ENCODE measurements around the gene CNGA1.
"Not testable (repeated sequence)": the region's sequence is repeated elsewhere in the genome, so short reads cannot be mapped to it uniquely, and the experiment has no call there.

Gene CNGA1

GRCh38 chr4:47945930-47946726, 70.4 kb downstream of the CNGA1 start:
- DNase-seq: no peak

DNA sequence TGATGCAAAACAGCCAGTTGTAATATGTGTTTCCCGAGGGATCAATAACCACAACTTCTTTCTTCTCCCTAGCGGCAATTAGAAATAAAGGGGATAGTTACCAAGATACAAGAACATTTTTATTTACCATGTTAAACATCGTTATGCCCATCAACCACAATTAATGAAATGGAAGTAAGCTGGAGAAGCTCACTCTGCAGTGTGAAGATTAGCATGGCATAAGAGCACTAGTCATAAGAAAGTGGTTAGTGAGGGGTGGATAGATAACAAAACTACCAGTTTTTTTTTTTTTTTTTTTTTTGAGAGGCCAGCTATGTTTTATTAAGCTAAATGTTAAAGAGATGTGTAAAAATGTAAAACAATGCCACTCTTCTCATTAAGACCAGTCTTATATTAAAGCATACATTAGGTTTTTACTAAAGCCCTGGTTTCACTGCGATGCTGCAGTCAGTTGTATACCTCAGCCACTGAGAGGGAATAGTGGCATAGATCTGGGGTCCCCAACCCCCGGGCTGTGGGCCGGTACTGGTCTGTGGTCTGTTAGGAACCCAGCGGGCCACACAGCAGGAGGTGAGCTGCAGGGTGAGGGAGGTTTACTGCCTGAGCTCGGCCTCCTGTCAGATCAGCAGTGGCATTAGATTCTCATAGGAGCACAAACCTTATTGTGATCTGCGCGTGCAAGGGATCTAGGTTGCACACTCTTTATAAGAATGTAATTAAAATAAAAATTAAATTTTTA, 74.2 kb downstream of the CNGA1 start:
- no peak for DNase-seq

DNA sequence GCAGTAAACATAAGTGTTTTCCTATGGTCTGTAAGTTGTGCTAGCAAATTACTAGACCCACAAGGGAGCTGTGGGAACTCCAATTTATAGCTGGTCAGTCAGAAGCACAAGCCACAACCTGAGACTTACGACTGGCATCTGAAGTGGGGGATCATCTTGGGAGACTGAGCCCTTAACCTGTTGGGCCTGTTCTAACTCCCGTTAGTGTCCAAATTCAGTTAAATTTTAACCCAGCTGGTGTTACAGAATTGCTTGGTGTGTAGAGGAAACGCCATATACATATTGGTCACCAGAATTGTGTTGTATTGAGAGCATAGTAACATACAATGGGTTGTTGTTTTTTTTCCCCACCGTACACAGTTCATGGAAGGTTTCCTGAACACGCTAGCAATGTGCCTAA, 77.0 kb downstream of the CNGA1 start:
- DNase-seq: no peak

DNA sequence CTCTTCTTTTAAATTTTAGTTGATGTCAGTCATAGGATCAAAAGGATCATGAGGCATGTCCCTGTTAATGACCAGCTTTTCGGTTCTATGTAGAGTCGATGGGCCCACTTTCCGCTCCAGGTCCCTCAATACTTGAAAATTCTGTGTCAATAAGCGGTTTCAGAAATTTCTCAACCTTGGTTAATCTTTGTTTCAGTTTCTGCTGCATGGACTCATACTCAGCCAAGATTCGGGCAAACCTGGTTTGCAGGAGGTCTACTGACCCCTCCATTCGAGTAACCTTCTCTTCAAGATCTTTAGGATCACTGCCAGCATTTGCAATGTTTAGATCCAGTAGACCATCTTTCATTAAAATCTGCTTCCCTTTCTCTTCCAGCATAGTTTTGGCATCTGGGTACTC, 80.1 kb downstream of the CNGA1 start:
- no peak for DNase-seq

- peak in 1 of 2 experiments; percentile 55 for DNase-seq
These were observed 82.6 kb downstream of the CNGA1 start for GRCh38 chr4:47933840-47934239.

- peak in 1 of 2 experiments; percentile 36 for DNase-seq
These were observed 85.3 kb downstream of the CNGA1 start for GRCh38 chr4:47930971-47931804.

GRCh38 chr4:47929682-47930201, 86.7 kb downstream of the CNGA1 start:
- DNase-seq: no peak

DNA sequence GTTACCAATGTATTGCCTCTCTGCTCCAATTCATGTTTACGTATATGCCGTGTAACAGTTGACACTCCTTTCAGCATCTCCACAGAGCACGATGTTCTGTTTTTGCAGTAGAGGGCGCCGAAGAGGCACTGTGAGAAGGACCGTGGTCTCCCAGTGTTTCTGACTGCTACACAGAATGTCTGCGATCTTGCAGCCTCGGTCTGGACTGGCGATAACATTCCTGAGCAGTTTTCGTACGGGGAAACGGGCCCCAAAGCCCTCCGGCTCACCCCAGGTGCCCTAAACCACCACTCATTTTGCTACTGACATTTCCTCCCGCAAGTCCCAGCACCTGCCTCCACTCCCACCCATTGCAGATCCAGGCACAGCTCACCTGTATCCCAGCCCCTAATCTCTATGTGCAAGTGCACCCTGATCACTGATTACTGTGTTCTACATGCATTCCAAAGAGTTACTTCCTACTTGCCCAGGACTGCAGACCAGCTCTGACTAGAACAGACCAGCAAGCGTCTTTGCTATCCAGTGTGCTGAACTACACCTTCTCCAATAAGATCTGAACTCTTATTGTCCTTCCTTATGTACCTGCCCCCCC, 89.7 kb downstream of the CNGA1 start:
- peak; percentile 24 to 51 for DNase-seq

GRCh38 chr4:47923261-47923608, 93.2 kb downstream of the CNGA1 start:
- not testable (repeated sequence) for DNase-seq

DNA sequence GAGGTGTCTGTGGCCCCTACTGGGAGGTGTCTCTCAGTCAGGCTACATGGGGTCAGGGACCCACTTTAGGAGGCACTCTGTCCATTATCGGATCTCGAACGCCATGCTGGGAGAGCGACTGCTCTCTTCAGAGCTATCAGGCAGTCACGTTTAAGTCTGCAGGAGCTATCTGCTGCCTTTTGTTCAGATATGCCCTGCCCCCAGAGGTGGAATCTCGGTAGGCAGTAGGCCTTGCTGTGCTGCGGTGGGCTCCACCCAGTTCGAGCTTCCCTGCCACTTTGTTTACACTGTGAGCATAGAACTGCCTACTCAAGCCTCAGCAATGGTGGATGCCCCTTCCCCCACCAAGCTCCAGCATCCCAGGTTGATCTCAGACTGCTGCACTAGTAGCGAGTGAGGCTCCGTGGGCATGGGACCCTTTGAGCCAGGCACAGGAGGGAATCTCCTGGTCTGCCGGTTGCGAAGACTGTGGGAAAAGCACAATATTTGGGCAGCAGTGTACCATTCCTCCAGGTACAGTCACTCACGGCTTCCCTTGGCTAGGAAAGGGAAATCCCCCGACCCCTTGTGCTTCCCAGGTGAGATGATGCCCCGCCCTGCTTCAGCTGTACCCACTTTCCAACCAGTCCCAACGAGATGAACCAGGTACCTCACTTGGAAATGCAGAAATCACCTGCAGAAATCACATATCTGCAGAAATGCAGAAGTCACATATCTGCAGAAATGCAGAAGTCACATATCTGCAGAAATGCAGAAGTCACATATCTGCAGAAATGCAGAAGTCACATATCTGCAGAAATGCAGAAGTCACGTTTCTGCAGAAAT, 93.8 kb downstream of the CNGA1 start:
- DNase-seq: not testable (repeated sequence)

DNA sequence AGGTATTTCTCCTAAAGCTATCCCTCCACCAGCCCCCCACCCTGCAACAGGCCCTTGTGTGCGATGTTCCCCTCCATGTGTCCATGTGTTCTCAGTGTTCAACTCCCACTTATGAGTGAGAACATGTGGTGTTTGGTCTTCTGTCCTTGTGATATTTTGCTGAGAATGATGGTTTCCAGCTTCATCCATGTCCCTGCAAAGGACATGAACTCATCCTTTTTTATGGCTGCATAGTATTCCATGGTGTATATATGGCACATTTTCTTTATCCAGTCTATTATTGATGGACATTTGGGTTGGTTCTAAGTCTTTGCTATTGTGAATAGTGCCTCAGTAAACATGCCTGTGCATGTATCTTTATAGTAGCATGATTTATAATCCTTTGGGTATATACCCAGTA, 99.3 kb downstream of the CNGA1 start:
- DNase-seq: not testable (repeated sequence)

GRCh38 chr4:47915378-47915777, 101.1 kb downstream of the CNGA1 start:
- no peak for DNase-seq

DNA sequence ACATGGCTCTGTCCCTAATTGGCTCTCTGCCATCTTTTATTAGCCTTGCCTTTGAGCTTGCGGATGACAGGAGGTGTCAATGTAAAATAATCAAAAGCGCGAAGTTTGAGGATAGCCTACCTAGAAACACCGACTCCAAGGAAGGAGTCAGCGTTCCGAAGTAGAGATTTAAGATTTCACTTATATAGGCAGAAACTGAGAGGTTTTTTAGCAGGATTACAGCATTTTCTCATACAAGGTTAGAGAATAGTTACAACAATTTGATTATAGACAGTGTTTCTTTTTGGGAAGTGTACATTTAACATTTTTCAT, 101.6 kb downstream of the CNGA1 start:
- no peak for DNase-seq

DNA sequence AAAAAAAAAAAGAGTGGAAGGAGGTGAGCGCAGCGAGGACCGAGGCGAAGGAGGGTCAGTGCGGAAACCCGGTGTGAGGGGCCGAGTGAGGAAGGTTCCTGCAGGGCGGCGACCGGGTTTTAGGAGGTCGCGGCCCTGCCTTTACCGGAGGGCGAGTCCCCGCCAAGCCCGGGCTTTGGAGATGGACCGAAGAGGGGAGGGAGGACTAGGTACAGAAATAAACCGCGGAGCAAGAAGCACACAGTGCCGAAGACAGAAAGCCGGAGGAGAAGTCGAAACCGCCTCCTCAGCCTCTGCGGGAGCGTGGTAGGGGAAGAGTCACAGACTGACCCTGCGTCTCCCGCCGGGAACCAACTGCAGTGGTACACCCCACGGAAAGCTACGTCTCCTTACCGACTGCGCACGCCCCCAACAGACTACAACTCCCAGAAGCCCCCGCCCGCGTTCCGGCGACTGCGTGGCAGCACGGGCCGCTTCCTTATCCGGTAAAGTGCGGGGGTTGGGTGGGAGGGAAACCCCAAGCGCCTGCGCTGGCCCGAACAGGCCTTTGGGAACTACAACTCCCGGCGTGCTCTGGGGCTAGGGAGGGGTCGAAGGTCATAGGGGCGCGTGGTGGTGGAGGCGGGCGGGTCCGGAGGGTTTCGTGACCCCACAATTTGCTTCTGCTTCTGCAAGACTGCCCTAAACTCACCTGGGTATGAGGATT, 102.1 kb downstream of the CNGA1 start, which contains the start of gene NFXL1:
NFXL1 (minus strand) TSS at position 364 of the 706 bp plus-strand sequence. CDS start 380 bp downstream, outside the sequence.
- DNase-seq: peak; percentile 91 to 95

- DNase-seq: peak in 1 of 2 experiments; percentile 17
These were observed 102.6 kb downstream of the CNGA1 start for GRCh38 chr4:47913861-47914219.

DNA sequence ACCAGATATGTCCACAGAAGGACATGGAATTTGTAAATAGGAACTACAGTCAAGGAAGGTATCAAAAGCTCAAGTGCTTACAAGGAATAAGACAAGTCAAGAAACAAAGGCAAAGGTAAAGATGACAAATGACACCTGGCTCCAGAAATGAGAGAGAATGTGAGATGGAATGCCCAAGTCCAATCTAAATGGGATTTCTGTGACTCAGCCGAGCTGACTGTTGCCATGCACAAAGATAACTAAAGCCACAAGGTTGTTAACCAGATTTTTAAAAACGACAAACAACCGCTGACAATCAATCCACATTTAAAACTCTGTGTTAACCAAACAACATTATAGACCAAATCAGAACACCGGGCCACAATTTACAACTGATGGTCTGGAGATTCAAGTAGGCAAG, 103.2 kb downstream of the CNGA1 start:
- no peak for DNase-seq

DNA sequence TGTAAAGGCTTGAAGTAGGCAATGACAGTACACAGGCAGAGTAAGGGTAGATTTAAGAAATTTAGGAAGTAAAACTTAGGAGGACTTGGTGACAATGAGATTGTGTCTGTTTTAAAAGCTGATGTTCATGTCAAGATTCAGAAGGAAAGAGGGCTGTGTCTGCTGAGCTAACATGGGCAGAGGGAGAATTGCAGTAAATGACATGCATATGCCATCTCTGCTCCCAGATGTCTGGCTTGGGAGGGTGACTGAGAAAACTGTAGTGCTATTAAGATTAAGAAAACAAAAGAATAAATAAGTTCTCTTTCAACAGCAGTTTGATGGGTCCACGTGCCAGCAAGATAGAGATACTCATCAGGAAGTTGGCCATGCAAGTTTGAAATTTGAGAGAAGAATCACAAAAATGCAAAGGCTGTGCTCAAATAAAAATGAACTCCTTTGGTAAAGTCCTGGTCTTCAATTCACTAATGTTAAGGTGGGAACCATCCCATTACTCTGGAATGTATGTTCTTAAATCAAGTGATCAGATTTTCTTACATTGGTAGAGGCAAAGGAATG, 109.3 kb downstream of the CNGA1 start:
- DNase-seq: no peak

DNA sequence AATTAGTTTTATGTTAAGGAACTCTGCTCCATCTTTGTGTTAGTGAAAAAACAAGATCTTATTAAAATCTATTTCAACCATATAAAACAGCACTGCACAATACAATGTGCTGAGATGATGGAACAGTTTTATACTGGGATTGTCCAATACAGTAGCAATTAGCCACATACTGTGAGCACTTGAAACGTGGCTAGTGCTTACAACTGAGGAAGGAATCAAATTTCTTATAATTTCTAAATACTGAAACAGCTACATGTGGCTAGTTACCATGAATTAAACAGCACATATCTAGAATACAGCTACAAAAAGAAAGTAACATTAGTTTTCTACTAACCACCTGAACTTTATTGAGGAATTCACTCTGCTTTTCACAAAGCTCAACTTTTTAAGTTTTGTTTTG, 116.8 kb downstream of the CNGA1 start:
- DNase-seq: no peak

- no peak for DNase-seq
These were observed 124.6 kb downstream of the CNGA1 start for GRCh38 chr4:47891928-47892327.
